Ovary (tissue), 9 donors: ENCODE measurements around the gene NDUFB4. TPM values are rescaled to one million over a fixed set of nuclear protein-coding genes. Genes with fewer than 3 reads are reported as not detected.

Source experiments
- DNase-seq, 5 donors: peaks; one replicate each; pipeline ENCODE4 v3.0.0-alpha.2; 2019 to 2020
- H3K27ac ChIP-seq, 2 donors: fragments of 200-600 bp; one replicate each; pipeline versions ENCODE4 v1.5.1 to v1.8.0; 2019 to 2022
- H3K27me3 ChIP-seq: fragments of 200-600 bp; one replicate; pipeline ENCODE4 v1.8.0; 2022
- H3K36me3 ChIP-seq: fragments of 200-600 bp; sonication (generic); one replicate; pipeline ENCODE4 v1.5.1; 2019
- H3K4me1 ChIP-seq: one replicate; pipeline ENCODE4 v1.8.1; 2013; ENCODE audit warnings: mild to moderate bottlenecking, moderate library complexity; ENCODE audit not compliant: insufficient read depth
- H3K4me3 ChIP-seq: fragments of 200-600 bp; sonication (generic); one replicate; pipeline ENCODE4 v1.5.1; 2017
- H3K9me3 ChIP-seq, 2 donors: fragments of 200-600 bp in 1 of 2; sonication (generic) in 1 of 2; one replicate each; pipeline versions ENCODE4 v1.5.1 to v1.8.1; 2013 to 2019; ENCODE audit warnings: mild to moderate bottlenecking in 1 of 2, moderate library complexity in 1 of 2
- CTCF ChIP-seq, 3 donors: fragments of 450-650 bp in 2 of 3; fragments of 200-600 bp in 1 of 3; IDR thresholded peaks; one replicate each; pipeline versions ENCODE4 v1.5.1 to v1.8.0; 2016 to 2022; ENCODE audit warnings: antibody characterized with exemption in 3 of 3, mild to moderate bottlenecking in 1 of 3
- EP300 ChIP-seq: sonication (generic); formaldehyde crosslinking; IDR thresholded peaks from one replicate; pipeline ENCODE4 v1.6.1; 2017; ENCODE audit warnings: antibody characterized with exemption
- POLR2A ChIP-seq: fragments of 450-650 bp; IDR thresholded peaks from one replicate; pipeline ENCODE4 v1.6.1; 2017; ENCODE audit warnings: antibody characterized with exemption, mild to moderate bottlenecking, moderate library complexity
- WGBS, 3 donors: extraction: QIAGEN DNeasy Blood & Tissue Kit in 1 of 3; methylation state at CpG; one replicate each; pipeline versions ENCODE4 v1.1.5 to v1.1.7; 2013 to 2017; 5-methylcytosine and 5-hydroxymethylcytosine counted together
- intact Hi-C, 4 donors: fragments of 100-400 bp; cut with DNase I; formaldehyde crosslinking; loops; one replicate each; pipeline versions ENCODE4 v1.11.0 to v1.15.1; 2022 to 2023
- polyA plus RNA-seq, 2 donors: library from polyadenylated mRNA; stranded (reverse); fragments of 200-250 nt in 1 of 2; fragments of 350-450 nt in 1 of 2; fragmentation: Illumina TruSeq in 1 of 2; extraction: RNeasy Lipid Tissue Mini Kit (QIAGEN cat#74804) in 1 of 2; gene quantifications; one replicate each; pipeline ENCODE4 v1.2.3, GENCODE V29; 2013 to 2014
- total RNA-seq, 7 donors: library from RNA; depleted of rRNA in 2 of 7; stranded (reverse); fragments of >200 nt in 2 of 7; fragmentation: NEBNext Ultra II Directional in 3 of 7; extraction: Animal tissue kit (Norgen Biotek cat#: 25700) in 3 of 7; gene quantifications; one replicate each; pipeline versions ENCODE4 v1.1.0 to v1.2.4, GENCODE V29; 2016 to 2023
- donor health status: DM: no; HTN: no; CAD: no; lungs with moderate emphysema.
- donor health status: DM: no; HTN: no; CAD: no.
- donor health status: Bipolar disorder and iron deficiency.
- donor health status: DM: yes; HTN: yes; CAD: no.
- donor health status: DM: no; HTN: no; CAD: no.
- donor health status: DM: yes; HTN: yes; CAD: no.

The NDUFB4 gene
- total and polyA plus RNA-seq, 9 donors, result 58.2 to 183 (median 100) TPM

GRCh38 chr3:120566243-120566975, 29.7 kb upstream of the NDUFB4 start:
- DNase-seq, result no peak
- 32 to 51% (median 38%) methylated on average over 4 of the region's 4 CpGs for WGBS, 3 donors
- TF ChIP-seq EP300 (no peak), CTCF (IDR thresholded peaks at IDR 0.05) (no peak), POLR2A (no peak)
- intact Hi-C loops, result loop anchor here in 1 of 4 donors (10.0 kb wide), 1 partner anchor 178 kb away; the partner anchor contains the start of genes GTF2E1 and RABL3
- Histone ChIP-seq H3K9me3 (no peaks in the 10 kb centered on the region), H3K4me3 (no peak overlapping the region), H3K27me3 (no peaks in the 10 kb centered on the region), H3K27ac (peak overlapping the region in 1 of 2 donors; percentile 64), H3K4me1 (peaks cover 6% of the 10 kb centered on the region), H3K36me3 (no peaks in the 10 kb centered on the region)

- peak in 4 of 5 donors; percentile 39 to 51 (median 44) for DNase-seq
- peaks cover 5% of the 10 kb centered on the region for H3K4me1 ChIP-seq
These were observed 28.6 kb upstream of the NDUFB4 start for GRCh38 chr3:120567370-120568201.

GRCh38 chr3:120568202-120568531, 28.0 kb upstream of the NDUFB4 start:
- intact Hi-C loops, result loop anchor here in 1 of 4 donors (10.0 kb wide), 1 partner anchor 177 kb away; the partner anchor contains the start of genes GTF2E1 and RABL3
- no peak overlapping the region for H3K27ac ChIP-seq

More at GRCh38 chr3:120567370-120568201, 28.6 kb upstream of the NDUFB4 start:
- H3K27me3 ChIP-seq, result no peaks in the 10 kb centered on the region
- 29 to 35% (median 30%) methylated on average over 8 of the region's 8 CpGs for WGBS, 3 donors
- intact Hi-C loops, result loop anchor here in 1 of 4 donors (10.0 kb wide), 1 partner anchor 177 kb away; the partner anchor contains the start of genes GTF2E1 and RABL3
- peak overlapping the region in 1 of 2 donors; percentile 64 for H3K27ac ChIP-seq
- H3K4me3 ChIP-seq, result no peak overlapping the region
- TF ChIP-seq EP300 (no peak), CTCF (IDR thresholded peaks at IDR 0.05) (peak; percentile 25 to 43 (median 40))
- no peaks in the 10 kb centered on the region for H3K9me3 ChIP-seq
- H3K36me3 ChIP-seq, result no peaks in the 10 kb centered on the region

GRCh38 chr3:120568598-120568997, 27.5 kb upstream of the NDUFB4 start:
- 59 to 71% (median 63%) methylated on average over 3 of the region's 3 CpGs for WGBS, 3 donors
- TF ChIP-seq CTCF (IDR thresholded peaks at IDR 0.05) (no peak), EP300 (no peak), POLR2A (no peak)
- Histone ChIP-seq H3K9me3 (no peaks in the 10 kb centered on the region), H3K27me3 (no peaks in the 10 kb centered on the region), H3K27ac (no peak overlapping the region), H3K4me1 (peaks cover 5% of the 10 kb centered on the region), H3K4me3 (no peak overlapping the region), H3K36me3 (no peaks in the 10 kb centered on the region)
- no peak for DNase-seq
- intact Hi-C loops, result loop anchor here in 1 of 4 donors (10.0 kb wide), 1 partner anchor 176 kb away; the partner anchor contains the start of genes GTF2E1 and RABL3

More at GRCh38 chr3:120568202-120568531, 28.0 kb upstream of the NDUFB4 start:
- no peaks in the 10 kb centered on the region for H3K27me3 ChIP-seq
- TF ChIP-seq POLR2A, result no peak
- H3K4me1 ChIP-seq, result peaks cover 5% of the 10 kb centered on the region
- 58 to 65% (median 63%) methylated on average over 3 of the region's 3 CpGs for WGBS, 3 donors
- H3K36me3 ChIP-seq, result no peaks in the 10 kb centered on the region
- H3K9me3 ChIP-seq, result no peaks in the 10 kb centered on the region
- H3K4me3 ChIP-seq, result no peak overlapping the region
- no peak for DNase-seq
